Cerebellar nuclear complex (tissue), 1 donor: ENCODE data around the gene GOLGA1.
"Not testable (repeated sequence)": the region's sequence is repeated elsewhere in the genome, so short reads cannot be mapped to it uniquely, and the experiment has no call there.

Experiments
- DNase-seq, 2 experiments: peaks; one replicate each; lab custom pipeline; 2025; lab: John Stamatoyannopoulos, UW

Gene GOLGA1

GRCh38 chr9:124939944-124940343, 939 bp downstream of the GOLGA1 start:
- no peak for DNase-seq

DNA sequence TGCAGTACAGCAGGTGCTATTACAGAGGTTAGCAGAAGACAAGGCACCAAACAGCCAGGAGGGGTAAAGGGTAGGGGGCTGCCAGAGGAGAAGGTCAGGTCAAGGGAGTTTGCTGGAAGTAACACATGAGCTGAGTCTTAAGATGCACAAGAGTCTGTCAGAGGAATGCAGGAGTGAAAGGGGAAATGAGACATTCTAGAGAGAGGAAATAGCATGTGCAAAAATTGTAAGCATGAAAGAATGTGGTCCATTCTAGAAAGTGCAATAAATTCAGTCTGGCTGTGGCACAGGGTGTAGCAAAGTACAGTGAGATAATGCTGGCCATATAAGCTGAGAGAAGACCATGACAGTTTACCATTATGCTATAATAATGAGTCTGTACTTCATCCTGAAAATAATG, 6.6 kb downstream of the GOLGA1 start:
- no peak for DNase-seq

DNA sequence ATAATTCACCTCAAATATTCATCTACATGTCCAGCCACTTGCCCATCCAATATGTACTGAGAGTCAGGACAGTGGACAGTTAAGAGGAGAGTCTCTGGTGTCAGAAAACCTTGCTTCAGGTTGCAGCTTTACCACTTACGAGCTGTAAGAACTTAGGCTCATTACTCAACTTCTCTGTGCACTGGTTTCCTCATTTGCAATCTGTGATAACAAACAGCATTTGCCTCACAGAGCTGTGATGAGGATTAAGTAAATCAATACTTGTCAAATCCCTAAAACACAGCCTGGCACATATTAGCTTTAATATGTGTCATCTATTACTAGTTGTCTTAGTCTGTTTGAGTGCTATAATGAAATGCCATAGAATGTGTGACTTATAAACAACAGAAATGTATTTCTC, 8.6 kb downstream of the GOLGA1 start:
- DNase-seq: no peak

GRCh38 chr9:124929464-124929863, 11.4 kb downstream of the GOLGA1 start:
- DNase-seq: no peak

GRCh38 chr9:124928116-124928515, 12.8 kb downstream of the GOLGA1 start:
- DNase-seq: no peak

GRCh38 chr9:124920394-124920793, 20.5 kb downstream of the GOLGA1 start:
- DNase-seq: not testable (repeated sequence)

DNA sequence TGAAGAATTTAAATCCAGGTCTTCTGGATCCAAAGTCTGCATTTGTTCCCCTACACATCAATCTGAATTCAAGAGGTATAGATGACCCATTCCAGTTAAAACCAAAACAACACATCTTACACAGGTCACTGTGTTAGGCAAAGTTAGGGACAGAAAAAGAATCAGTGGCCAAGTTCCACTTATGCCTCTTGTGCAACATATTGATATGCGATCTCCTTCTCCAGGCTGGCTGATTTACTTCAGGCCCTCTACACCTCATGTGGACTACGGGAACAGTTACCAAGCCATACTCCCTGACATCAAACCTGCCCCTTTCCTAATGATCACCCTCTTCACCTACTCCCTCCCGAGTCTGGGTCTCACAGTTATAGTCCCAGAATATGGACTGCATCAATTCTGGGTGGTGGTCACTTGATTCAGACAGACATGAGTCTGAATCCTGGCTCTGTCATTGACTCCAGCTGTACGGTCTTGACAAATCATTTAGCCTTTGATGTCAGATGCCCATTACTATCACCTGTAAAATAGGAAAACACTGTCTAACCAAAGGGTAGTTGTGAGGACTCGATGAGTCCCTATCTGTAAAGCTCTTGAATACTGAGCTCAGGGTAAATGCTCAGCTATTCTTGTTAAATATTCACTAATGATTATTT, 26.0 kb downstream of the GOLGA1 start:
- DNase-seq: no peak

GRCh38 chr9:124913378-124913777, 27.5 kb downstream of the GOLGA1 start:
- no peak for DNase-seq

- DNase-seq: no peak
These were observed 29.1 kb downstream of the GOLGA1 start for GRCh38 chr9:124911766-124912165.

GRCh38 chr9:124908098-124908497, 32.8 kb downstream of the GOLGA1 start:
- no peak for DNase-seq

GRCh38 chr9:124906966-124907365, 33.9 kb downstream of the GOLGA1 start:
- no peak for DNase-seq

DNA sequence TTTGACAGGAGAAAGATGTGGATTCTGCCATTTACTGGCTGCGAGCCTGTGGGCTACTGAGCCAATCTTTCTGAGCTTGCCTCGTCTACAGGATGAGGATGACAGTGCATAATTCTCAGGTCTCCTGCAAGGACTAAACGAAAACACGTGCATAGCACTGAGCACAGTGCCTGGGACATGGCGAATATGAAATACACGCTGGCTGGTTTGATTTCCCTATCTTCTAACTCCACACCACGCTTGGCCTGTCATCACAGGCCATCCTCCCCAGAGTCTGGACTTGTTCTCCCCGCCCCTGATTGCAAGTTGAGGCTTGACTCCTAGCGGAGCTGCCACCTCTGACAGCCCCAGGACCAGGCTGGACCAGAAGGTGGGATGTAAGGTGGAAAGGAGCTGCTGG, 41.0 kb downstream of the GOLGA1 start:
- DNase-seq: no peak

GRCh38 chr9:124897570-124898460, 43.1 kb downstream of the GOLGA1 start:
- DNase-seq: no peak

DNA sequence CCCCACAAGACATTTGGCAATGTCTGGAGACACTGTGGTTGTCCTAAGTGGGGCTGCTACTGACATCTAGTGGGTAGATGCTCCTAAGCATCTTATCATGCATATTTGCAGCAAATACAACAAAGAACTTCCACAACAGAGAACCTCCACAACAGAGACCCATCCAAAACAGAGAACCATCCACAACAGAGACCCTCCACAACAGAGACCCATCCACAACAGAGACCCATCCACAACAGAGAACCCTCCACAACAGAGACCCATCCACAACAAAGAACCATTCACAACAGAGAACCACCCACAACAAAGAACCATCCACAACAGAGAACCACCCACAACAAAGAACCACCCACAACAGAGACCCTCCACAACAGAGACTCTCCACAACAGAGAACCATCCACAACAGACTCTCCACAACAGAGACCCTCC, 46.1 kb downstream of the GOLGA1 start:
- DNase-seq: no peak

DNA sequence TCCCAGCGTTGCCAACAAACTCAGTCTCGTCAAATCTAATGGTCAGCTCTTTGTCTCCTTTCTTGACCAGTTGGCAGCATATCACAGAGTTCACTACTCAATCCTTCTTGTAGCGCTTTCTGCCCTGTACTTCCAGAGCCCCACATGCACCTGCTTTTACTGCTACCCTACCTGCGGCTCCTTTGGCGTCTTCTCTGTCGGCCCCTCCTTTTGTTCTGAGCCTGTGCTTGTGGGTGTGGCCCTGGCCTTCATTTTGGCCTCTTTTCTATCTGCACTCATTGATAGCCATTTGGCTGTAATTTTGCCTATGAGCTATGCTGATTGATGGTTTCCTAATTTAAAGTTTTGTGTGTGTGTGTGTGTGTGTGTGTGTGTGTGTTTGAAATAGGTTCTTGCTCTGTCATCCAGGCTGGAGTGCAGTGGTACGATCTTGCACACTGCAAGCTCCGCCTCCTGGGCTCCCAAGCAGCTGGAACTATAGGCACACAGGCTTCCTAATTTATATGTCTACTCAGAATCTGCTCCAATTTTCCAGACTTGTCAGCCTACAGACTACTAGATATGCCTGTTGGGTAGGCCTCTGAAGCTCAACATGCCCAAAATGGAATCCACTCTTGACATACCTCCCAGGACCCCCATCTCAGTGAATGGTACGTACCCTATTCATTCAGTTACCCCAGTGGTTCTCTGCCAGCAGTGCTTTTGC, 46.7 kb downstream of the GOLGA1 start:
- no peak for DNase-seq

DNA sequence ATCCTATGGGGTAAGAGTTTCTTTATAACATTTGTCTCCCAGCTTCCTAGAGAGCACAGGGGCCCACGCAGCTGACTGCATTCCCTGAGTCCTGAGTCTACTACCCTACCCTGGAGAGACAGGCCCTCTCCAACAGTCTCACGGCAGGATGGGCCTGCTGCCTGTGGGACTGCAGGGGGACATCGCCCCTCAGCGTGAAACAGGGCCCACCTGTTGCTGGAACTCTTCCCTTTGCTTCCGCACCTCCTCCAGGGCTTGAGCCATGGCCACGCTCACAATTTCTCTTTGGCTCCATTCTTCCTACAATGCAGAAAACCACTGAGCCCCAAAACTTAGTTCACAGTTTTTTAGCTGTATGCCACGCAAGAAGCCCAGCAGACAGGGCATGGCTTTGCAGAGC, 50.7 kb downstream of the GOLGA1 start:
- DNase-seq: no peak

DNA sequence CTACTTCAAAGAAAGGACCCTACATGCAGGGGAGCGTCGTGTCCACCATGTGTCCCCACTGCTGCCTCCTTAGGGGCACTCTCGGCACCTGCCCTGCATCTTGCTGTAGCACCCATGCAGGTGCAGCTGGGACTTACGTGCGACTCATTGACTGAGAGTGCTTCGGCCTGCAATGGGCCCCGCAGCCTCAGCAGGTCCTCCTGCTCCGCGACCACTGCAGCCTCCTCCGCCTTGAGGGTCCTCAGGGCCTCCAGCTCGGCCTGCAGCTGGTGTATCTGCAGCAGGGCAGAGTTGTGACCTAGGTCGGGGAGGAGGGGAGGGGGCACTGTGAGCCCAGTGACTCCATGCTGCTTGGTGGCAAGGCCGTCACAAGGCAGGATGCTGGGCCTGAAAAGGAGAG, 51.9 kb downstream of the GOLGA1 start:
- no peak for DNase-seq

DNA sequence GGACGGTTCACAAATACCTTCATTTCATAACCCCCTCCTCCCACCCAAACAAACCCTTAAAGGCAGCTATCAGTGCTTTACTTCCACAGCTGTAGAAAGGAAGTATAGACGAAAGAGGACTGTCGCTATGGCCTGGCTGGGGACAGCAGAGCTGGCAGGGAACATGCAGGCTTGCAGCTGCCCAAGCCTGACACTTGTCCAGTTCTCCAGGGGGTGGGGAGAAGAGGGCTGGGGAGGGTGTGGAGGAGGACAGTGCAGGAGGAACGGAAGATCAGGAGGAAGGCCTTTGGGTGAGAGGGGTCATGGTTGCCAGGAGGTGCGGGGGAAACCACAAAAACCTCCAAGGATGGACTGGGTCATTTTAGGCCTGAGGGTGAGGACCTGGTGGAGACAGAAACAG, 53.1 kb downstream of the GOLGA1 start:
- no peak for DNase-seq

DNA sequence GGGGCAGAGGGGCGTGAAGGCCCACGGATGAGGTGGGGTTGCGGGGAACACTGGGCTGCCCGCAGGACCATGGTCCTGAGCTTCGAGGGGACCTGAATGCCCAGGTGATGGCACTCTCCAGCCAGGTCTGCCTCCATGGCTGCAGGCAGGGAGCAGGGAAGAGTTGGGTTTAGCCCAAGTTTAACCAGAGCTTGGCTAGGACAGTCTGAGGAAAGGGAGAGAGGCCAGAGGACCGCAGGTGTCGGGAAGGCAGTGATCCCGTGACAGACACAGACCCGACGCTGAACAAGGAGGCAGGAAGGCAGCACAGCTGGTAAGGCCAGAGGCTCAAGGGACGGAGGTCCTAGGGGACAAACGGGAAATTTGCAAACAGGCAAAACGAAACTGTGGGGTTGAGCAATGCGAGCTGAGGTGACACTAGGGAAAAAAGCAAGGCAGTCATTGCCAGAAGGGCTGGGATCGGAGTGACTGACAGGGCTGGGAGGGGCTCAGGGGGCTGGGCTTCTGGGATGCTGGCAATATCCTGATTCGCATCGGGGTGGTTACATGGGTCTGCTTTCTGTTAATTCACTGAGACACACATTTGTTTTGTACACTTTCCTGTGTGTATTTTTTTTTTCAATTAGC, 53.9 kb downstream of the GOLGA1 start:
- peak in 1 of 2 experiments; percentile 40 for DNase-seq

- no peak for DNase-seq
These were observed 54.4 kb downstream of the GOLGA1 start for GRCh38 chr9:124886461-124886860.

DNA sequence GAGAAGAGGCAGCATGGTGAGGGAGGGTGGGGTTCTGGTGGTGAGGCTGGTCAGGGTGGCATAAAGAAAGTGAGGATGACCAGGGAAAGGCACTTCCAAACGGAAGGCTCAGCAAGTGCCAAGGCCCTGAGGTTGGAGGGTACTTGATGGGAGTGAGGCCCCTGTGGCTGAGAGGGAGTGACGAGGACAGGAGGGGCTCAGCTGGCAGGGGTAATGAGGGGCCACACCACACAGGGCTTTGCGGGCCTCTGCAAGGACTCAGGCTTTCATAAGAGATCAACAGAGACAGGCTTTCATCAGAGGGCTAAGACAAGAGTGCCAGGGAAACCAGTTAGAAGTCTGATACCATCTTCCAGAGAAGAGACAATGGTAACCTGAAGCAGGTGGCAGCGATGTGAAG, 55.3 kb downstream of the GOLGA1 start:
- DNase-seq: no peak

- no peak for DNase-seq
These were observed 56.5 kb downstream of the GOLGA1 start for GRCh38 chr9:124884376-124884775.
